MCF 10A (cell line): ENCODE measurements around the gene ASB4. TPM values are rescaled to one million over a fixed set of nuclear protein-coding genes. Genes with fewer than 3 reads are reported as not detected.

ENCODE experiments used
- BruUV-seq: library from RNA; stranded (reverse); fragments of 400-500 nt; replicated peaks from 2 replicates; lab custom pipeline; 2021; lab: Mats Ljungman, UMichigan
- CTCF ChIA-PET: fragments of 300-600 bp; sonication (Branson Sonifier 250); formaldehyde crosslinking; extraction: SDS; loops from one replicate; lab custom pipeline; 2021; ENCODE audit warnings: antibody characterized with exemption, inconsistent platforms; lab: Yijun Ruan, JAX
- POLR2A ChIA-PET: fragments of 300-600, 350-650 bp; sonication (Branson Sonifier 250); formaldehyde crosslinking; extraction: SDS; loops from one replicate; lab custom pipeline; 2020; ENCODE audit warnings: antibody characterized with exemption, inconsistent platforms; lab: Yijun Ruan, JAX
- DNase-seq: peaks from one replicate; pipeline ENCODE4 v3.0.0-alpha.2; 2018; ENCODE audit not compliant: unreplicated experiment
- H3K27ac Mint-ChIP-seq: one replicate; pipeline ENCODE4 v1.8.0; 2022; ENCODE audit warnings: mild to moderate bottlenecking, low read depth, mixed read lengths; ENCODE audit not compliant: unreplicated experiment
- H3K27me3 Mint-ChIP-seq: one replicate; pipeline ENCODE4 v1.8.0; 2022; ENCODE audit warnings: mixed read lengths; ENCODE audit not compliant: insufficient read depth, unreplicated experiment
- H3K36me3 Mint-ChIP-seq: one replicate; pipeline ENCODE4 v1.8.0; 2022; ENCODE audit warnings: mild to moderate bottlenecking, moderate library complexity, mixed read lengths; ENCODE audit not compliant: insufficient read depth, unreplicated experiment
- H3K4me1 Mint-ChIP-seq: one replicate; pipeline ENCODE4 v1.8.0; 2022; ENCODE audit warnings: mixed read lengths; ENCODE audit not compliant: insufficient read depth, unreplicated experiment
- H3K4me3 Mint-ChIP-seq: one replicate; pipeline ENCODE4 v1.8.0; 2022; ENCODE audit warnings: mild to moderate bottlenecking, moderate library complexity, mixed read lengths; ENCODE audit not compliant: unreplicated experiment
- H3K9me3 Mint-ChIP-seq: one replicate; pipeline ENCODE4 v1.8.0; 2022; ENCODE audit warnings: mixed read lengths; ENCODE audit not compliant: unreplicated experiment
- intact Hi-C: fragments of 100-400 bp; cut with micrococcal nuclease; formaldehyde crosslinking; loops from 2 replicates; pipeline ENCODE4 v1.14.1; 2022
- total RNA-seq: library from RNA; stranded (reverse); gene quantifications from 2 replicates; pipeline ENCODE4 v1.2.3, GENCODE V29; 2022
- TF ChIP-seq, protein P1 (sequence below): fragments of 200-600 bp; IDR thresholded peaks from one replicate; pipeline ENCODE4 v1.8.0; 2022; ENCODE audit warnings: antibody characterized with exemption, mild to moderate bottlenecking; ENCODE audit not compliant: unreplicated experiment

Gene ASB4
- total RNA-seq, 1 experiment from 2014 or later = not detected

DNA sequence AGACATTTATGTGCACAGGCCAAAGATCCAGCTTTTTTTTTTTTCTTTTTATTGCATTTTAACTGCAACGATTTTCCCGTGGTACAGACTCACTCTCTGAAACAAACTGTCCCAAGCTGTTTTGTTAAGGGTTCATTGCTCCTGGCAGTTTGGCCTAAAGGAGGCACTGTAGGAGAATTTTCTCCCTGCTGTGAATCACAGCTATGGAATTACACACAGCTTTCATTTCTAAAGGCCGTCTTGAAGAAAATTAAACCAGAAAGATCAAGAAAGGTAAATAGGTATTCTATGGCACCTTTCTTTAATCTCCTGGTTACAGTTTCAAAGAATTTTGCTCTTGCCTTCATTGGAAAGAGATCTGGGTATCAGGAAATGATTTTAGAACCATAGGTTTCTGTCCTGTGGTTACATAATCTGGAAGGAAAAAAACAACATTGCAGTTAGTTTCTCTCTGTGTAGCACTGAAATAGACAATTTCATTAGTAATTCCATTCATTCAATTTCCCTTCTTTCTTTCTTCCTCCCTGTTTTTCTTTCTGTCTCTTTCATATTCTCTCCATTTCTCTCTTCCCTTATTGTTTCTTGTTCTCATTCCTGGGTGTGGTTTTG lies 59.4 kb downstream of the ASB4 start:
- ChIA-PET POLR2A (interaction anchor here (0.6 to 5.4 kb wide), 14 partner anchors 13 to 144 kb away, joined by 3 to 59 read pairs (median 4); partner anchors contain the start of gene PDK4), CTCF (interaction anchor here (0.7 to 29.2 kb wide), 33 partner anchors 9 to 431 kb away, joined by 3 to 1114 read pairs (median 7); partner anchors contain the start of gene PDK4)
- peaks cover 33% of the 10 kb centered on the region for H3K4me1 Mint-ChIP-seq
- intact Hi-C loops = loop anchor here (1.0 to 2.0 kb wide), 3 partner anchors 18 to 139 kb away; partner anchors contain the start of gene PDK4
- peak; percentile 77 for DNase-seq
- H3K36me3 Mint-ChIP-seq = no peaks in the 10 kb centered on the region
- H3K27me3 Mint-ChIP-seq = peaks cover 19% of the 10 kb centered on the region
- BruUV-seq = no TSS peak
- H3K9me3 Mint-ChIP-seq = no peaks in the 10 kb centered on the region
- TF ChIP-seq, protein P1, sequence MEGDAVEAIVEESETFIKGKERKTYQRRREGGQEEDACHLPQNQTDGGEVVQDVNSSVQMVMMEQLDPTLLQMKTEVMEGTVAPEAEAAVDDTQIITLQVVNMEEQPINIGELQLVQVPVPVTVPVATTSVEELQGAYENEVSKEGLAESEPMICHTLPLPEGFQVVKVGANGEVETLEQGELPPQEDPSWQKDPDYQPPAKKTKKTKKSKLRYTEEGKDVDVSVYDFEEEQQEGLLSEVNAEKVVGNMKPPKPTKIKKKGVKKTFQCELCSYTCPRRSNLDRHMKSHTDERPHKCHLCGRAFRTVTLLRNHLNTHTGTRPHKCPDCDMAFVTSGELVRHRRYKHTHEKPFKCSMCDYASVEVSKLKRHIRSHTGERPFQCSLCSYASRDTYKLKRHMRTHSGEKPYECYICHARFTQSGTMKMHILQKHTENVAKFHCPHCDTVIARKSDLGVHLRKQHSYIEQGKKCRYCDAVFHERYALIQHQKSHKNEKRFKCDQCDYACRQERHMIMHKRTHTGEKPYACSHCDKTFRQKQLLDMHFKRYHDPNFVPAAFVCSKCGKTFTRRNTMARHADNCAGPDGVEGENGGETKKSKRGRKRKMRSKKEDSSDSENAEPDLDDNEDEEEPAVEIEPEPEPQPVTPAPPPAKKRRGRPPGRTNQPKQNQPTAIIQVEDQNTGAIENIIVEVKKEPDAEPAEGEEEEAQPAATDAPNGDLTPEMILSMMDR = peak; percentile 61
- H3K4me3 Mint-ChIP-seq = peak overlapping the region; percentile 59
- H3K27ac Mint-ChIP-seq = peak overlapping the region; percentile 76

DNA sequence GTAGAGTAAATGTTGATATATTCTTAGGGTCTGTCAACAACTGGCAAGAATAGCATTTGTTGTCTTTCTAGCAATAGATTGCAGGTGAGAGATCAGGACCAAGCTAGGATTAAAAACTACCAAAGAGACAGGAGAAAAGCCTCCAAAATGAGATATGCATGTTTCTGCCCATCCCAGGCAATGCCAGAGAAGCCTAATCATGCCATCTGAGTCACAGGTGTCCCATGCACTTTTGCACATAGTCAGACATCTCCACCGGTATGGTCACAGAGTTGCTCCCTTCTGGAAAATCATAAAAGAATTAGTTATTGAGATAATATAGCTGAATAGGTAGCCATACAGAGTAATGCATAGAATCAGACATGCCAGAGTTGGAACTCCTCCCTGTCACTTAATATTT lies 59.9 kb downstream of the ASB4 start:
- peak overlapping the region; percentile 59 for H3K4me3 Mint-ChIP-seq
- H3K27me3 Mint-ChIP-seq = peaks cover 13% of the 10 kb centered on the region
- ChIA-PET POLR2A (interaction anchor here (0.9 to 5.4 kb wide), 7 partner anchors 12 to 143 kb away, joined by 3 to 59 read pairs (median 16); no protein-coding TSS in a partner anchor), CTCF (interaction anchor here (0.7 to 29.2 kb wide), 23 partner anchors 10 to 149 kb away, joined by 3 to 1114 read pairs (median 7); partner anchors contain the start of gene PDK4)
- H3K9me3 Mint-ChIP-seq = no peaks in the 10 kb centered on the region
- TF ChIP-seq, protein P1 = no peak
- intact Hi-C loops = loop anchor here (1.0 to 2.0 kb wide), 3 partner anchors 18 to 139 kb away; partner anchors contain the start of gene PDK4
- BruUV-seq = no TSS peak
- H3K36me3 Mint-ChIP-seq = no peaks in the 10 kb centered on the region
- peak; percentile 24 for DNase-seq
- H3K4me1 Mint-ChIP-seq = peaks cover 39% of the 10 kb centered on the region
- peak overlapping the region; percentile 76 for H3K27ac Mint-ChIP-seq

GRCh38 chr7:95546647-95547046 lies 60.9 kb downstream of the ASB4 start:
- Mint-ChIP-seq H3K36me3 (no peaks in the 10 kb centered on the region), H3K27me3 (peaks cover 3% of the 10 kb centered on the region), H3K9me3 (no peaks in the 10 kb centered on the region), H3K27ac (peak overlapping the region; percentile 19), H3K4me1 (peaks cover 39% of the 10 kb centered on the region), H3K4me3 (no peak overlapping the region)
- POLR2A ChIA-PET = interaction anchor here (0.6 to 5.4 kb wide), 6 partner anchors 32 to 154 kb away, joined by 3 to 59 read pairs (median 10); no protein-coding TSS in a partner anchor
- no peak for DNase-seq
- intact Hi-C loops = no loop called here
- no TSS peak for BruUV-seq
- CTCF ChIA-PET = interaction anchor here (0.7 to 29.2 kb wide), 10 partner anchors 11 to 143 kb away, joined by 3 to 1114 read pairs (median 9); partner anchors contain the start of gene PDK4
- TF ChIP-seq, protein P1 = no peak
